ENCODE data around the gene KRTAP1-1. TPM values are rescaled to one million over a fixed set of nuclear protein-coding genes. Genes with fewer than 3 reads are reported as not detected.

Gene KRTAP1-1
- total RNA-seq, 1 experiment from 2014 or later, result not detected

DNA sequence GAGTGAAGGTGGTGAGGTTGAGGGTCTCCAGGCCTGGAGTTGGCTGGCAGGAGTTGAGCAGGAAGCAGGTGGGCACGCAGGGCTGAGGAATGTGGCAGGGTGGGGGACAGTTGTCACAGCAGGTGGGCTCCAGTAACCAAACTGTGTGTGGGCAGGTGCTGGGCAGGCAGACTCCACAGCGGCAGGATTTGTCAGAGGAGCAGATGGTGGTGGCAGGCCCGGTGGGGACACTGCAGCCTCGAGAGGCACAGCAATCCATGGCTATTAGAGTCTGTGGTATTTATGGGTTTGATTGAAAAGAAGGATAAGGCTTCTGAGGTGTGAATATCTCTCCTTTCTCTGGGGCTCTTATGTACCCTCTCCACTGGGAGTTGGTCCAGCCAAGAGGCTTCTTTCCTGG is 47.4 kb downstream of the KRTAP1-1 start, which contains the start of gene KRTAP3-3:
TSS of gene KRTAP3-3 (minus strand) at position 326 of the 400 bp plus-strand sequence. CDS start at position 259, 67 bp downstream.
- Mint-ChIP-seq H3K9me3 (peaks cover 6% of the 10 kb centered on the region), H3K27me3 (ENCODE audit: low read depth) (no peaks in the 10 kb centered on the region), H3K36me3 (no peaks in the 10 kb centered on the region), H3K4me1 (peaks cover 7% of the 10 kb centered on the region; the same call in 1 of the 2 replicates), H3K27ac (no peak within 1 kb of the TSS), H3K4me3 (no peak within 1 kb of the TSS)
- ChIA-PET POLR2A (no interaction called here), CTCF (no interaction called here)
- DNase-seq (ENCODE audit: low spot score), result no peak
- TF ChIP-seq SMAD4 (CRISPR knock-in tag; IDR thresholded peaks at IDR 0.05) (no peak), NR3C1 (CRISPR knock-in tag; conservative IDR thresholded peaks at IDR 0.05; ENCODE audit: low read depth) (no peak), NR1H2 (CRISPR knock-in tag; IDR thresholded peaks at IDR 0.05) (no peak), ZNF423 (CRISPR knock-in tag; IDR thresholded peaks at IDR 0.05) (no peak), JAZF1 (CRISPR knock-in tag; IDR thresholded peaks at IDR 0.05) (no peak), ATF1 (CRISPR knock-in tag; IDR thresholded peaks at IDR 0.05) (no peak), ZNF512 (CRISPR knock-in tag; IDR thresholded peaks at IDR 0.05; ENCODE audit: borderline replicate concordance) (no peak), ZNF671 (CRISPR knock-in tag; IDR thresholded peaks at IDR 0.05) (no peak), MLX (CRISPR knock-in tag; IDR thresholded peaks at IDR 0.05) (no peak), ZNF317 (CRISPR knock-in tag; IDR thresholded peaks at IDR 0.05; ENCODE audit: borderline replicate concordance, low read depth) (no peak), E2F4 (CRISPR knock-in tag; IDR thresholded peaks at IDR 0.05; ENCODE audit: borderline replicate concordance, low read depth) (no peak)
- TF ChIP-seq, protein P1, sequence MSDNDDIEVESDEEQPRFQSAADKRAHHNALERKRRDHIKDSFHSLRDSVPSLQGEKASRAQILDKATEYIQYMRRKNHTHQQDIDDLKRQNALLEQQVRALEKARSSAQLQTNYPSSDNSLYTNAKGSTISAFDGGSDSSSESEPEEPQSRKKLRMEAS (CRISPR knock-in tag; IDR thresholded peaks at IDR 0.05), result no peak
- no peak for ATAC-seq

DNA sequence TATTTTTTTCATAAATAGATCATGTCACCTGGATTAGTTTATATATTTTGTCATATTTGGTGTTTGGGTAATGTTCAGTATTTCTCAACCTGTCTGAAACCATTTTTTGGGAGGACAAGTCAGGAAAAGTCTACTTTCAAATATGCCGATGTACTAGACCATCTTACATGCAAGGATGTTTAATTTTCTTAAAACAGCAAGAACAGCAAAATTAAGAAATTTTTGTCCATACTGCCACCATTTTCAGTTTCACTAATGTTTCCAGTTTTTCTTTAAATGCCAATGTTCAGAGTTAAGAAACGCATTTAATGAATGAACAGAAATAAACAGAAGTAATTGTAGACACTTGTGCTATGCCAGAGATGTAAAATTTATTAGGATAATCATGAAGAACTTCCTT is 48.2 kb downstream of the KRTAP1-1 start:
- DNase-seq (ENCODE audit: low spot score), result no peak
- peaks cover 6% of the 10 kb centered on the region for H3K9me3 Mint-ChIP-seq
- no peak overlapping the region for H3K27ac Mint-ChIP-seq
- ATAC-seq, result no peak
- ChIA-PET CTCF (no interaction called here), POLR2A (no interaction called here)
- TF ChIP-seq NR2C2 (CRISPR knock-in tag; IDR thresholded peaks at IDR 0.05) (no peak), MYBL2 (CRISPR knock-in tag; IDR thresholded peaks at IDR 0.05) (no peak), NFATC4 (CRISPR knock-in tag; IDR thresholded peaks at IDR 0.05) (no peak), MXD4 (CRISPR knock-in tag; IDR thresholded peaks at IDR 0.05; ENCODE audit: borderline replicate concordance) (no peak), FOXP1 (CRISPR knock-in tag; IDR thresholded peaks at IDR 0.05; ENCODE audit: borderline replicate concordance) (no peak), JUN (CRISPR knock-in tag; IDR thresholded peaks at IDR 0.05) (no peak), CREM (CRISPR knock-in tag; IDR thresholded peaks at IDR 0.05) (no peak), GABPB1 (CRISPR knock-in tag; IDR thresholded peaks at IDR 0.05) (no peak), CTCF (IDR thresholded peaks at IDR 0.05) (no peak)
- TF ChIP-seq, protein P2, sequence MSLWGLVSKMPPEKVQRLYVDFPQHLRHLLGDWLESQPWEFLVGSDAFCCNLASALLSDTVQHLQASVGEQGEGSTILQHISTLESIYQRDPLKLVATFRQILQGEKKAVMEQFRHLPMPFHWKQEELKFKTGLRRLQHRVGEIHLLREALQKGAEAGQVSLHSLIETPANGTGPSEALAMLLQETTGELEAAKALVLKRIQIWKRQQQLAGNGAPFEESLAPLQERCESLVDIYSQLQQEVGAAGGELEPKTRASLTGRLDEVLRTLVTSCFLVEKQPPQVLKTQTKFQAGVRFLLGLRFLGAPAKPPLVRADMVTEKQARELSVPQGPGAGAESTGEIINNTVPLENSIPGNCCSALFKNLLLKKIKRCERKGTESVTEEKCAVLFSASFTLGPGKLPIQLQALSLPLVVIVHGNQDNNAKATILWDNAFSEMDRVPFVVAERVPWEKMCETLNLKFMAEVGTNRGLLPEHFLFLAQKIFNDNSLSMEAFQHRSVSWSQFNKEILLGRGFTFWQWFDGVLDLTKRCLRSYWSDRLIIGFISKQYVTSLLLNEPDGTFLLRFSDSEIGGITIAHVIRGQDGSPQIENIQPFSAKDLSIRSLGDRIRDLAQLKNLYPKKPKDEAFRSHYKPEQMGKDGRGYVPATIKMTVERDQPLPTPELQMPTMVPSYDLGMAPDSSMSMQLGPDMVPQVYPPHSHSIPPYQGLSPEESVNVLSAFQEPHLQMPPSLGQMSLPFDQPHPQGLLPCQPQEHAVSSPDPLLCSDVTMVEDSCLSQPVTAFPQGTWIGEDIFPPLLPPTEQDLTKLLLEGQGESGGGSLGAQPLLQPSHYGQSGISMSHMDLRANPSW (CRISPR knock-in tag; conservative IDR thresholded peaks at IDR 0.05; ENCODE audit: low read depth), result no peak
- peaks cover 7% of the 10 kb centered on the region; the same call in 1 of the 2 replicates for H3K4me1 Mint-ChIP-seq
- no peak overlapping the region for H3K4me3 Mint-ChIP-seq
- no peaks in the 10 kb centered on the region for H3K36me3 Mint-ChIP-seq
- H3K27me3 Mint-ChIP-seq (ENCODE audit: low read depth), result no peaks in the 10 kb centered on the region
